ENCODE measurements around the gene MBLAC1.
A peak's percentile ranks its signal among the peaks of the same experiment; 100 is the strongest.

Gene MBLAC1

DNA sequence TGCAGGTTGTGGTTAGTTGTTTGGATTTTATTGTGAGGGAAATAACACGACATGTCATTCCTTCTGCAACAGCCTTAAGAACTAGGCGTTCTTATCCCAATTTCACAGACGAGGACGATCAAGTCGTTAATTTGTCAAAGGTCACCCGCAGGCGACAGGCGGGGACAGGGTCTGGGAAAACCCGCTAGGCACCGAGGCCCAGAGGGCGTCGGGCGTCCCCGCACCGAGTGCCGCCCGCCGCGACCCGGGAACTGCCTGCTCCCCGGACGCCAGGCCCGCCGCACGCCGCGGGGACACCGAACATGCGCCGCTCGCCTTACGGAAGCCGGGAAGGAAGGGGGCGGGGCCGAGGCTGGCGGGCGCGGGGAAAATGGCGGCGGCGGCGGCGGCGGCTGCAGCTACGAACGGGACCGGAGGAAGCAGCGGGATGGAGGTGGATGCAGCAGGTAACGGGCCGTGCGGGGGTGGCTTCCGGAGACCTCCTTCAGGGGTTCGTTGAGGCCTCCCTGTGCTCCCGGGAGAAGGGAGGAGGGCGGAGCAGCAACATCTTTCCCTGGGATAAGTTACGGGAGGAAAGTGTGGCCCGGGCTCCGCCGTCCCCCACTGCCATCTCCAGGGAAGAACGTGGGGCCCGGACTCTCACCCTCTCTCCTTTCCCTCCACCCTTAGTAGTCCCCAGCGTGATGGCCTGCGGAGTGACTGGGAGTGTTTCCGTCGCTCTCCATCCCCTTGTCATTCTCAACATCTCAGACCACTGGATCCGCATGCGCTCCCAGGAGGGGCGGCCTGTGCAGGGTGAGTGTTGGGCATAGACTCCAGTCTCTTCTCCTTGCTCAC lies 37.9 kb upstream of the MBLAC1 start, which contains the start of gene COPS6:
COPS6 (plus strand) TSS at position 349 of the 837 bp plus-strand sequence; CDS start at position 371, 22 bp downstream.
- Histone ChIP-seq H3K4me3 (ENCODE audit: low read depth, low read length) (peak within 1 kb of the TSS; percentile 95), H3K4me1 (ENCODE audit: control insufficient read depth, insufficient read depth, low read length) (peaks cover 7% of the 10 kb centered on the region; the same call in 1 of the 2 replicates), H3K27ac (ENCODE audit: low read depth, low read length) (peak within 1 kb of the TSS; percentile 91), H3K9ac (ENCODE audit: low read depth, low read length) (peak within 1 kb of the TSS; percentile 91), H3K9me3 (ENCODE audit: control insufficient read depth, insufficient read depth, low read length) (no peaks in the 10 kb centered on the region), H3K27me3 (ENCODE audit: control insufficient read depth, insufficient read depth, low read length) (no peaks in the 10 kb centered on the region), H3K36me3 (ENCODE audit: control insufficient read depth, insufficient read depth, low read length) (peaks cover 37% of the 10 kb centered on the region)

GRCh38 chr7:100089458-100090196 lies 37.1 kb upstream of the MBLAC1 start:
- Histone ChIP-seq H3K4me3 (ENCODE audit: low read depth, low read length) (peak overlapping the region; percentile 95), H3K27ac (ENCODE audit: low read depth, low read length) (peak overlapping the region; percentile 91), H3K27me3 (ENCODE audit: control insufficient read depth, insufficient read depth, low read length) (no peaks in the 10 kb centered on the region), H3K4me1 (ENCODE audit: control insufficient read depth, insufficient read depth, low read length) (peaks cover 7% of the 10 kb centered on the region; the same call in 1 of the 2 replicates), H3K36me3 (ENCODE audit: control insufficient read depth, insufficient read depth, low read length) (peaks cover 45% of the 10 kb centered on the region), H3K9me3 (ENCODE audit: control insufficient read depth, insufficient read depth, low read length) (no peaks in the 10 kb centered on the region), H3K9ac (ENCODE audit: low read depth, low read length) (peak overlapping the region; percentile 91)

DNA sequence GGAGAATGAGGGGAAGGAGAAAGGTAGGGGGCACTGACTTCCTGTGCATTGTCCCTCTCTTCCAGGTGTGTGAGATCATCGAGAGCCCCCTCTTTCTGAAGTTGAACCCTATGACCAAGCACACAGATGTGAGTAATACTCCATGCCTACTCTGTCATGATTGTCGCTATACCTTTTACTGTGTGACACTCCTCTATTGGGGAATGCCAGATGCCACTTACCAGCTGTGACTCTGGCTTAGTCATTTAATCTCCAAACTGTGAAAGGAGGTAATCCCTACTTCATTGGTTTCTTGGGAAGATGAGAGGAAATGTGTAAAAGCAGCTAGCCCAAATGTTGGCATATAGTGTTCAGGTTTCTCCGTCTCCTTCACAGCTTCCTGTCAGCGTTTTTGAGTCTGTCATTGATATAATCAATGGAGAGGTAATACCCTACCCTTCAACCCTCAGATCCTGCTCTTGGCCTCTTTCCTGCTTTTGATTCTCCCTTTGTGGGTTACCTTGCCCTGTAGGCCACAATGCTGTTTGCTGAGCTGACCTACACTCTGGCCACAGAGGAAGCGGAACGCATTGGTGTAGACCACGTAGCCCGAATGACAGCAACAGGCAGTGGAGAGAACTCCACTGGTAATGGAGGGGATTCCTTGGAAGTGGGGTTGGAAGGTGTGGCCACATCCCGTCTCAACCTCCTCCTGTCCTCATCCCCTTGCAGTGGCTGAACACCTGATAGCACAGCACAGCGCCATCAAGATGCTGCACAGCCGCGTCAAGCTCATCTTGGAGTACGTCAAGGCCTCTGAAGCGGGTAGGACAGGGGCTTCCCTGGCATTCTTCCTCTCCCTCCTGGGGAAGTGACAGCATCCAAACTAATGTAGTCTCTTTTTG lies 36.0 kb upstream of the MBLAC1 start:
- H3K4me3 ChIP-seq (ENCODE audit: low read depth, low read length): no peak overlapping the region
- H3K9ac ChIP-seq (ENCODE audit: low read depth, low read length): no peak overlapping the region
- H3K4me1 ChIP-seq (ENCODE audit: control insufficient read depth, insufficient read depth, low read length): peaks cover 7% of the 10 kb centered on the region; the same call in 1 of the 2 replicates
- H3K36me3 ChIP-seq (ENCODE audit: control insufficient read depth, insufficient read depth, low read length): peaks cover 56% of the 10 kb centered on the region
- peak overlapping the region; percentile 46 for H3K27ac ChIP-seq (ENCODE audit: low read depth, low read length)
- no peaks in the 10 kb centered on the region for H3K9me3 ChIP-seq (ENCODE audit: control insufficient read depth, insufficient read depth, low read length)
- H3K27me3 ChIP-seq (ENCODE audit: control insufficient read depth, insufficient read depth, low read length): no peaks in the 10 kb centered on the region

DNA sequence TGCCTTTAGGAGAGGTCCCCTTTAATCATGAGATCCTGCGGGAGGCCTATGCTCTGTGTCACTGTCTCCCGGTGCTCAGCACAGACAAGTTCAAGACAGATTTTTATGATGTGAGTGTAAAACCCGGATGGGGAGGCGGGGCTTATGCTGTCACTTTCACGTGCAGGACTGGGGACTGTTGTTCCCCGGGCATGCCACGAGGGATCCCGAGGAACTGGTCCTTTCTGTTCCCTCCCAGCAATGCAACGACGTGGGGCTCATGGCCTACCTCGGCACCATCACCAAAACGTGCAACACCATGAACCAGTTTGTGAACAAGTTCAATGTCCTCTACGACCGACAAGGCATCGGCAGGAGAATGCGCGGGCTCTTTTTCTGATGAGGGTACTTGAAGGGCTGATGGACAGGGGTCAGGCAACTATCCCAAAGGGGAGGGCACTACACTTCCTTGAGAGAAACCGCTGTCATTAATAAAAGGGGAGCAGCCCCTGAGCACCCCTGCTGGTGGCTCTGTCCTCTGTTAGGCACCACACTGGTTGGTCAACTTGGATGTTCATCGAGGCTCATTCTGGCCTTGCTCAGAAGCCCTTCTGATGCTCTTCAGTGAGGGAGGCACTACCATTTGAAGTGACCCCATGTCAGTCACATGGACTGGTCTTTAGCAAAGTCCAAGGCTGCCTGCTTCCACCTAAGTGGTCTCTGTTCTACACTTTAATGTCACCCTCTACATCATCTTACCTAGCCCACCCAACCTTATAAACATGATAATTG lies 35.2 kb upstream of the MBLAC1 start:
- Histone ChIP-seq H3K27ac (ENCODE audit: low read depth, low read length) (peak overlapping the region; percentile 46), H3K36me3 (ENCODE audit: control insufficient read depth, insufficient read depth, low read length) (peaks cover 64% of the 10 kb centered on the region)

GRCh38 chr7:100093054-100093453 lies 33.7 kb upstream of the MBLAC1 start:
- H3K27ac ChIP-seq (ENCODE audit: low read depth, low read length): peak overlapping the region; percentile 46
- H3K9ac ChIP-seq (ENCODE audit: low read depth, low read length): no peak overlapping the region
- H3K9me3 ChIP-seq (ENCODE audit: control insufficient read depth, insufficient read depth, low read length): no peaks in the 10 kb centered on the region
- H3K36me3 ChIP-seq (ENCODE audit: control insufficient read depth, insufficient read depth, low read length): peaks cover 77% of the 10 kb centered on the region
- no peak overlapping the region for H3K4me3 ChIP-seq (ENCODE audit: low read depth, low read length)
- H3K27me3 ChIP-seq (ENCODE audit: control insufficient read depth, insufficient read depth, low read length): no peaks in the 10 kb centered on the region
- peaks cover 5% of the 10 kb centered on the region; the same call in 1 of the 2 replicates for H3K4me1 ChIP-seq (ENCODE audit: control insufficient read depth, insufficient read depth, low read length)

More for the DNA sequence above, 35.2 kb upstream of the MBLAC1 start:
- Histone ChIP-seq H3K4me1 (ENCODE audit: control insufficient read depth, insufficient read depth, low read length) (peaks cover 7% of the 10 kb centered on the region; the same call in 1 of the 2 replicates), H3K9me3 (ENCODE audit: control insufficient read depth, insufficient read depth, low read length) (no peaks in the 10 kb centered on the region), H3K27me3 (ENCODE audit: control insufficient read depth, insufficient read depth, low read length) (no peaks in the 10 kb centered on the region), H3K9ac (ENCODE audit: low read depth, low read length) (no peak overlapping the region), H3K4me3 (ENCODE audit: low read depth, low read length) (no peak overlapping the region)

- peak overlapping the region; percentile 46 for H3K27ac ChIP-seq (ENCODE audit: low read depth, low read length)
Observed at GRCh38 chr7:100093498-100093897, 33.3 kb upstream of the MBLAC1 start.

GRCh38 chr7:100093925-100094486 lies 32.8 kb upstream of the MBLAC1 start:
- H3K36me3 ChIP-seq (ENCODE audit: control insufficient read depth, insufficient read depth, low read length): peaks cover 87% of the 10 kb centered on the region
- H3K27me3 ChIP-seq (ENCODE audit: control insufficient read depth, insufficient read depth, low read length): no peaks in the 10 kb centered on the region
- H3K27ac ChIP-seq (ENCODE audit: low read depth, low read length): no peak overlapping the region
- no peaks in the 10 kb centered on the region for H3K9me3 ChIP-seq (ENCODE audit: control insufficient read depth, insufficient read depth, low read length)
- no peak overlapping the region for H3K4me3 ChIP-seq (ENCODE audit: low read depth, low read length)
- peaks cover 5% of the 10 kb centered on the region; the same call in 1 of the 2 replicates for H3K4me1 ChIP-seq (ENCODE audit: control insufficient read depth, insufficient read depth, low read length)
- H3K9ac ChIP-seq (ENCODE audit: low read depth, low read length): no peak overlapping the region

More at GRCh38 chr7:100093498-100093897, 33.3 kb upstream of the MBLAC1 start:
- Histone ChIP-seq H3K9ac (ENCODE audit: low read depth, low read length) (no peak overlapping the region), H3K9me3 (ENCODE audit: control insufficient read depth, insufficient read depth, low read length) (no peaks in the 10 kb centered on the region), H3K36me3 (ENCODE audit: control insufficient read depth, insufficient read depth, low read length) (peaks cover 82% of the 10 kb centered on the region), H3K27me3 (ENCODE audit: control insufficient read depth, insufficient read depth, low read length) (no peaks in the 10 kb centered on the region), H3K4me3 (ENCODE audit: low read depth, low read length) (no peak overlapping the region), H3K4me1 (ENCODE audit: control insufficient read depth, insufficient read depth, low read length) (peaks cover 5% of the 10 kb centered on the region; the same call in 1 of the 2 replicates)

DNA sequence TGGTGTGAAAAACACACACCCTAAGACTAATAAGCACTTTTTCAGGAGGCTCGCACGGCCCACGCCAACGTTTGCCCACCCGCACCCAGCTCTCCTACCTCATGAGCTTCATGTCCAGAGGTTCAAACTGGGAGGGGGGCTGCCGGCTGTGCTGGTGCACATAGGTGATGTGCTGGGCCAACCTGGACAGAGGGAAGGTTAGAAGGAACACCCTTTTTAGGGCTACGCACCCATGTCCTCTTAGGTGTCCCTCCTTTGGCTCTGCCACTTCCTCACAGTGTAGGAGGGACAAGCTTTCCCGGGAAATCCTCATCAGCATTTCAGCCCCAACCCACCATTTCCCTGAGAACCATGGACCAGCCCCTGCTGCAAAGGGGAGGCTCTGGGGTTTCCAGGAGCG lies 31.5 kb upstream of the MBLAC1 start:
- H3K4me3 ChIP-seq (ENCODE audit: low read depth, low read length): no peak overlapping the region
- H3K9ac ChIP-seq (ENCODE audit: low read depth, low read length): no peak overlapping the region
- H3K27ac ChIP-seq (ENCODE audit: low read depth, low read length): no peak overlapping the region
- H3K27me3 ChIP-seq (ENCODE audit: control insufficient read depth, insufficient read depth, low read length): no peaks in the 10 kb centered on the region
- peaks cover 5% of the 10 kb centered on the region; the same call in 1 of the 2 replicates for H3K4me1 ChIP-seq (ENCODE audit: control insufficient read depth, insufficient read depth, low read length)
- no peaks in the 10 kb centered on the region for H3K9me3 ChIP-seq (ENCODE audit: control insufficient read depth, insufficient read depth, low read length)
- peaks cover 96% of the 10 kb centered on the region for H3K36me3 ChIP-seq (ENCODE audit: control insufficient read depth, insufficient read depth, low read length)

DNA sequence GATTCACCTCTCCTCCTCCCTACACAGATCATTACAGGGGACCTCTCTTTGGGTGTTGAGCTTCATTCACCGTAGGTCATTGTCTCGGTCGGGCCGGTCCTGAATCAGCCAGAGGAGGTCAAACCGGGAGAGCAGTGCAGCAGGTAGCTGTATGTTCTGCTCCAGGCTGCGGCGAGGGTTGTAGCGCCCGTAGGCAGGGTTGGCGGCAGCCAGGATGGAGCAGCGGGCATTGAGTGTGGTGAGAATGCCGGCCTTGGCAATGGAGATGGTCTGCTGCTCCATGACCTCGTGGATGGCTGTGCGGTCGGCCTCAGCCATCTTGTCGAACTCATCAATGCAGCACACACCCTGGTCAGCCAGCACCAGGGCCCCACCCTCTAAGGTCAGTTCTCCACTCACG lies 31.1 kb upstream of the MBLAC1 start:
- H3K27ac ChIP-seq (ENCODE audit: low read depth, low read length): peak overlapping the region; percentile 7
- H3K4me3 ChIP-seq (ENCODE audit: low read depth, low read length): no peak overlapping the region
- peaks cover 5% of the 10 kb centered on the region; the same call in 1 of the 2 replicates for H3K4me1 ChIP-seq (ENCODE audit: control insufficient read depth, insufficient read depth, low read length)
- H3K9ac ChIP-seq (ENCODE audit: low read depth, low read length): no peak overlapping the region
- H3K27me3 ChIP-seq (ENCODE audit: control insufficient read depth, insufficient read depth, low read length): no peaks in the 10 kb centered on the region
- H3K9me3 ChIP-seq (ENCODE audit: control insufficient read depth, insufficient read depth, low read length): no peaks in the 10 kb centered on the region
- H3K36me3 ChIP-seq (ENCODE audit: control insufficient read depth, insufficient read depth, low read length): peaks cover 92% of the 10 kb centered on the region

Data from HUES48 (cell line).